Choroid plexus epithelial cell (primary cell): ENCODE data around the gene SNX30.
A peak's percentile ranks its signal among the peaks of the same experiment; 100 is the strongest.

ENCODE experiments used
- DNase-seq: peaks from one replicate; pipeline ENCODE4 v3.0.0-alpha.2; 2010; ENCODE audit warnings: low read depth
- H3K4me3 ChIP-seq: 2 replicates; pipeline ENCODE4 v1.5.1; 2011; ENCODE audit warnings: low read depth, mild to moderate bottlenecking, control low read depth, low read length, moderate library complexity
- CTCF ChIP-seq: conservative IDR thresholded peaks from 2 replicates; pipeline ENCODE4 v1.5.1; 2011; ENCODE audit warnings: low read depth, mild to moderate bottlenecking, control low read depth, inconsistent platforms, low read length, moderate library complexity

The SNX30 gene

GRCh38 chr9:112772215-112772509 lies 21.6 kb downstream of the SNX30 start:
- DNase-seq = no peak
- H3K4me3 ChIP-seq = no peak overlapping the region
- no peak for TF ChIP-seq CTCF

DNA sequence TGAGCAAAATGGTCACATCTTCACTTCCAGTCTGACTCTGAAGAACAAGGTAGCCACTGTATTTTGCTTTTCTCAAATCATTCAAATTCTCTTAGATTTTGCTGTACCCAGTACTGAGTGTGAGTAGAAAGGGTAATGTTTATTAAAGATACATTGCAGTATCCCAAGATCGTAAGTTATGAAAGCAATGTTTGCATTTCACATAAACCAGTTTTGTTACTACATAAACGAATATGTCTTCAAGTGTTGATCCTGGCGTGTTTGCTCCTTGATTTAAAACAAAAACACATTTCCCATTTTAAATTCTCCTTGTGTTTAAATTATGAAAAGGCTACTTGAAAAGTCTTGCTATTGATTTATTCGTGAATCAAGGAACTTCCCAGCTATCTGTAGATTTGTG lies 22.0 kb downstream of the SNX30 start:
- no peak for DNase-seq
- no peak overlapping the region for H3K4me3 ChIP-seq
- TF ChIP-seq CTCF = no peak

DNA sequence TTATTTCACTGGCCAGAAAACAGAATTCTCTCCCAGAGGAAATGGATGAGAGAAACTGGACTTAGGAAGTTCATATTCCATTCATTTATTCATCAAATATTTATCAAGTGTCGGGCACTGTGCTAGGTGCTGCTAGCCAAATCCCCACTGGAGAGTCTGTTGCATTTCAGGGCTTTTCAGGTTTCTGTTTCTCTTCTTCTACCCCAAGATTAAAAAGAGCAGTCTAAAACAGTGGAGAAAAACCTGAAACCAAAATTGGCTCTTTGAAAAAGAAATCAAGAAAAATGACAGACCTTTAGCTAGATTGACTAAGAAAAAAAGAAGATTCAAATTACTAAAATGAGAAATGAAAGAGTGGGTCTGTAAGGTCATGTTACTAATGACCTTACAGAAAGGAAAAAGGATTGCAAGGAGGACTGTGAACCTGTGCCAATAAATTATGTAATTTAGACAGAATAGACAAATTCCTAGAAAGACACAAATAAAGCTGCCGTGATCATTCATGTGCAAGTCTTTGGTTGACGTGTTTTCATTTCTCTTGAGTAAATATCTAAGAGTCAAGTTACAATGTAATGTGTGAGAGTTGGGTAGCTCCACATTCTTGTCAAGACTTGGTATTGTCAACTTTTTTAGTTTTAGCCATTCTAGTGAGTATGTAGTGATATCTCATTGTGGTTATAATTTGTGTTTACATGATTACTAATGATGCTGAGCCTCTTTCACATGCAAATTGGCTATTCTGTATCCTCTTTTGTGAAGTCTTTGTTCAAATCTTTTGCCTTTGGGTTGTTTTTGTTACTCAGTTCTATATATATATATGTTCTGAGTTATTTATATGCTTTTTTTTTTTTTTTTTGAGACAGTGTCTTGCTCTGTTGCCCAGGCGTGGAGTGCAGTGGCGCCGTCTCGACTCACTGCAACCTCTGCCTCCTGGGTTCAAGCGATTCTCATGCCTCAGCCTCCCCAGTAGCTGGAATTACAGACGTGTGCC lies 23.7 kb downstream of the SNX30 start:
- no peak overlapping the region for H3K4me3 ChIP-seq
- DNase-seq = peak; percentile 61
- TF ChIP-seq CTCF = no peak

DNA sequence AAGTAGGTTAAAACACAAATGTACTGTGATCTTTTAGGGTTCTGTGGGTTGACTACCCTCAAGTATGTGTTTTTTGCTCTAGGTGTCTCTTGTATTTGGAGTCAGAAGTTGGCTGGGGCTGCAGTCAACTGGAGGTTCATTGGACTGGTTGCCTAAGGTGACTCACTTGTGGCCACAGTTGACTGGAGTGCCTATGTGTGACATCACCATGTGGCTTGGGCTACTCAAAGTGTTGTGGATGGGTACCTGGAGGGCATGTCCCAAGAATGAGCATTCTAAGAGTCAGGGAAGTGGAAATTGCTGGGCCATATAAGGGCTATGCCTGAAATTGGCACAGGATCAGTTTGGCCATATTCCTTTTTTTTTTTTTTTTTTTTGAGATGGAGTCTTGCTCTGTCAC lies 27.4 kb downstream of the SNX30 start:
- no peak for DNase-seq
- no peak for TF ChIP-seq CTCF
- no peak overlapping the region for H3K4me3 ChIP-seq

DNA sequence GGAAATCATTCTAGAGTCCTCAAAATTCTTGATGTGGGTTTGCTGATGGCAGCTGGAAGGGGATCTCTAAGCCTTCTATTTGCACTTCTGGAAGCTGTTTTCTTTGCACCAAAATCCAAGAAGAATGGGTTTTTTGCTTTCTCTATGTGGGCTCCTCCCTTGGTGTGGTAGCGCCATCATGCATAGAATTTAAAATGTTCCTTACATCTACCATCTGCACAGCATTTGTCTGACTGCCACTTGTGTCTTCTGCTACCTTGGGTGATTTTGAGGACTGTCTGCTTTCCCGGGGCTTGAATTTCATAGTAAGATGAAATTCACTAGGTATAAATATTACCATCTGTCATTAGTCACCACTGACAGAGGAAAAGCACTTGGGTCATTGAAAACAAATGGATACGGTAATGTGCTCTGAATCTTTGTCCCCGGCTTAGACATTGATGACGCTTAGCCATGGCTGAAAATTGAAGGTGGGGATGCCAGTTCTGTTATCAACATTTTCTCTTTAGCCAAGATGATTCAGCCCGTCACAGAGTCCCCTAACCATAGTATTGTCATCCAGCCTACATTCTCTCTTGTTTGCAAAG lies 30.0 kb downstream of the SNX30 start:
- no peak for DNase-seq
- no peak for TF ChIP-seq CTCF
- H3K4me3 ChIP-seq = no peak overlapping the region

DNA sequence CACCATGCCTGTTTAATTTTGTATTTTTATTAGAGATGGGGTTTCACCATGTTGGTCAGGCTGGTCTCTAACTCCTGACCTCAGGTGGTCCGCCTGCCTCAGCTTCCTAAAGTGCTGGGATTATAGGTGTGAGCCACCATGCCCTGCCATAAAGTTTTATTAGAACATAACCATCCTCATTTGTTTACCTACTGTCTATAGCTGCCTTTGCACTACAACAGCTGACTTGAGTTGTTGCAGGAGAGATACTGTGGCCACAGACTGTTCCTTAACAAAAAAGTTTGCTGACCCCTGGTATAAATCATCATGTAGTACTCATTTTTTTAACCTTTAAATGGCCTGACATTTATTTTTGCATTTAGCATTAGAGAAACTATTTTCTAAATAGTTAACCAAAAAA lies 31.7 kb downstream of the SNX30 start:
- no peak for DNase-seq
- H3K4me3 ChIP-seq = no peak overlapping the region
- no peak for TF ChIP-seq CTCF

DNA sequence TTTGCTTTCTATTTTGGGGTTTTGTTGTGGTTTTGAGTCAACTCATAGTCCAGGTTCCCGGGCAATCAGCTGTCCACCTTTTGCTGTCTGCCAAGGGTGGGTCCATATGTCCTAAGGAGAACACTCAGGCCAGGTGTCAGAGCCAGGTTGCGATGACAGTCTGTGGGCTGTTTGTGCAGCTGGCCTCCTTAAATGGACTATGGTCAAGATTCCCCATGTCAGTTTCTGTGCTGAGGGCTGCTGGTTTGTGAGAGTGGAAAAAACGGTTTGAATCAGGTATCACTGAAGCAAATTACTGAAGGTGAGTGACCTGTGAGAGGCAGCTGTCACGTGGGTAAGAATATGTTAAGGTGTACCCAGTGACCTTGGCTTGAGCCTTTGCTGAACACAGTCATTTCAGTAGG lies 33.0 kb downstream of the SNX30 start:
- no peak for DNase-seq
- TF ChIP-seq CTCF = no peak
- H3K4me3 ChIP-seq = no peak overlapping the region
